Colonic mucosa (tissue), 4 donors: Measurements from ENCODE around the gene ADAM29. TPM values are rescaled to one million over a fixed set of nuclear protein-coding genes. Genes with fewer than 3 reads are reported as not detected.

Source experiments
- DNase-seq: peaks from one replicate; pipeline ENCODE4 v3.0.0-alpha.2; 2020
- H3K27ac ChIP-seq: fragments of 200-600 bp; one replicate; pipeline ENCODE4 v1.8.0; 2021
- H3K27me3 ChIP-seq: fragments of 200-600 bp; one replicate; pipeline ENCODE4 v1.8.0; 2021
- H3K36me3 ChIP-seq: fragments of 200-600 bp; one replicate; pipeline ENCODE4 v1.8.0; 2021
- H3K4me1 ChIP-seq: fragments of 200-600 bp; one replicate; pipeline ENCODE4 v1.8.0; 2021; ENCODE audit warnings: mild to moderate bottlenecking
- H3K4me3 ChIP-seq: fragments of 200-600 bp; one replicate; pipeline ENCODE4 v1.8.0; 2021
- H3K9ac ChIP-seq, 2 donors: one replicate each; pipeline ENCODE4 v1.7.0; 2013; ENCODE audit warnings: control low read depth in 2 of 2, low read depth in 2 of 2, low read length in 2 of 2
- H3K9me3 ChIP-seq: fragments of 200-600 bp; one replicate; pipeline ENCODE4 v1.8.0; 2021
- CTCF ChIP-seq: fragments of 200-600 bp; IDR thresholded peaks from one replicate; pipeline ENCODE4 v1.8.0; 2022; ENCODE audit warnings: antibody characterized with exemption, mild to moderate bottlenecking
- intact Hi-C: fragments of 100-400 bp; cut with DNase I; formaldehyde crosslinking; loops from one replicate; pipeline ENCODE4 v1.14.1; 2022
- total RNA-seq, 2 donors: library from RNA; stranded (reverse); fragmentation: NEBNext Ultra II Directional in 1 of 2; extraction: Animal tissue kit (Norgen Biotek cat#: 25700) in 1 of 2; gene quantifications; one replicate each; pipeline ENCODE4 v1.2.1, GENCODE V29; 2021
- donor health status: healthy.
- donor health status: DM: no; HTN: no; CAD: no.
- donor health status: DM: no; HTN: no; CAD: no.

ADAM29 gene
- total RNA-seq, 2 donors from 2014 or later = not detected

- no peak for DNase-seq
- H3K9ac ChIP-seq = no peak overlapping the region
- H3K4me1 ChIP-seq = no peaks in the 10 kb centered on the region
- TF ChIP-seq CTCF = no peak
- intact Hi-C loops = no loop called here
- H3K4me3 ChIP-seq = no peak overlapping the region
- no peaks in the 10 kb centered on the region for H3K36me3 ChIP-seq
- no peak overlapping the region for H3K27ac ChIP-seq
- no peaks in the 10 kb centered on the region for H3K9me3 ChIP-seq
- no peaks in the 10 kb centered on the region for H3K27me3 ChIP-seq
Measured at GRCh38 chr4:174929346-174929745, 11.2 kb downstream of the ADAM29 start.

GRCh38 chr4:174930895-174931294, 12.7 kb downstream of the ADAM29 start:
- Histone ChIP-seq H3K27ac (no peak overlapping the region), H3K4me3 (no peak overlapping the region), H3K9ac (no peak overlapping the region), H3K27me3 (no peaks in the 10 kb centered on the region), H3K36me3 (no peaks in the 10 kb centered on the region), H3K4me1 (no peaks in the 10 kb centered on the region), H3K9me3 (no peaks in the 10 kb centered on the region)
- intact Hi-C loops = no loop called here
- TF ChIP-seq CTCF = no peak
- no peak for DNase-seq

- Histone ChIP-seq H3K4me3 (no peak overlapping the region), H3K36me3 (no peaks in the 10 kb centered on the region), H3K9ac (no peak overlapping the region), H3K9me3 (no peaks in the 10 kb centered on the region), H3K4me1 (no peaks in the 10 kb centered on the region), H3K27ac (no peak overlapping the region), H3K27me3 (no peaks in the 10 kb centered on the region)
- intact Hi-C loops = no loop called here
- no peak for TF ChIP-seq CTCF
- DNase-seq = no peak
Measured at GRCh38 chr4:174933083-174933482, 14.9 kb downstream of the ADAM29 start.

- DNase-seq = no peak
- intact Hi-C loops = no loop called here
Measured at GRCh38 chr4:174934360-174934759, 16.2 kb downstream of the ADAM29 start.

GRCh38 chr4:174935607-174936006, 17.4 kb downstream of the ADAM29 start:
- intact Hi-C loops = no loop called here
- TF ChIP-seq CTCF = no peak
- no peak overlapping the region for H3K27ac ChIP-seq
- H3K27me3 ChIP-seq = no peaks in the 10 kb centered on the region
- H3K9me3 ChIP-seq = no peaks in the 10 kb centered on the region
- no peak for DNase-seq
- H3K4me1 ChIP-seq = no peaks in the 10 kb centered on the region
- no peak overlapping the region for H3K9ac ChIP-seq
- no peak overlapping the region for H3K4me3 ChIP-seq
- H3K36me3 ChIP-seq = no peaks in the 10 kb centered on the region

More at GRCh38 chr4:174934360-174934759, 16.2 kb downstream of the ADAM29 start:
- Histone ChIP-seq H3K9me3 (no peaks in the 10 kb centered on the region), H3K27me3 (no peaks in the 10 kb centered on the region), H3K4me1 (no peaks in the 10 kb centered on the region), H3K9ac (no peak overlapping the region), H3K4me3 (no peak overlapping the region), H3K27ac (no peak overlapping the region), H3K36me3 (no peaks in the 10 kb centered on the region)
- no peak for TF ChIP-seq CTCF

GRCh38 chr4:174940002-174940401, 21.8 kb downstream of the ADAM29 start:
- H3K27ac ChIP-seq = no peak overlapping the region
- no peak for DNase-seq
- no peaks in the 10 kb centered on the region for H3K4me1 ChIP-seq
- intact Hi-C loops = no loop called here
- H3K9ac ChIP-seq = no peak overlapping the region
- no peak for TF ChIP-seq CTCF
- H3K9me3 ChIP-seq = no peaks in the 10 kb centered on the region
- no peak overlapping the region for H3K4me3 ChIP-seq
- H3K36me3 ChIP-seq = no peaks in the 10 kb centered on the region
- H3K27me3 ChIP-seq = no peaks in the 10 kb centered on the region
